Measurements from ENCODE around the gene SLCO4A1.

The SLCO4A1 gene

DNA sequence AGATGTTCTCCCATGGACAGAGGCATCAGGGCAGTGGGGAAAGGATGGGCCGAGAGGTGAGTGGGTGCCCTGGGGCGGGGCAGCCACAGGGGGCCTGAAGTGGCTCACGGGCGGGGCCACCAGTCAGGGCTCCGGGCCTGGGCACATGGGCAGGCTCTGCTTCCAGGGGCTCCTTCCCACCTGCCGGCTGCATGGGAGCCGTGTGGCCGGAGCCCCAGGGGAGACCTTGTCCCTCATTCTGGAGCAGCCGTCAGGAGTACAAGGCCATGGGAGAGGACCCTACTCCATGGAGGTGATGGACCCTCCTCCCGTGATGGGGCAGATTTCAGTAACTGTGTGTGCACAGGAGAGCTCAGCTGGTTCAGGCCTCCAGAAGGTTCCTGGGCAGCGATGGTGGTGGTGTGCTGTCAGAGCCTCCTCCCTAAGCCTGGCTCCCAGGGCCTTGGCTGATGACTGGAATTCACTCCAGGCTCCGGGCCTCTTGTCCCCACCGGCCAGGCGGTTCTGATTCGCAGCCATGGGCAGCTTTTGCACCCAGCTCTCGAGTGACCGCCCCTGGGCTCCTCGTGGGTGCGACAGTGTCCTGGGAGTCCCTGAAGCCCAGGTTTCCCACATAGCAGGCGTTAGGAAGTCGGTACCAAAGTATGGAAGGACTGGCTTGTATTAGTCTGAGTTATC, 6.2 kb downstream of the SLCO4A1 start:
- no peak for DNase-seq (ENCODE audit: extremely low read depth, low read depth)
- TF ChIP-seq, protein P1, sequence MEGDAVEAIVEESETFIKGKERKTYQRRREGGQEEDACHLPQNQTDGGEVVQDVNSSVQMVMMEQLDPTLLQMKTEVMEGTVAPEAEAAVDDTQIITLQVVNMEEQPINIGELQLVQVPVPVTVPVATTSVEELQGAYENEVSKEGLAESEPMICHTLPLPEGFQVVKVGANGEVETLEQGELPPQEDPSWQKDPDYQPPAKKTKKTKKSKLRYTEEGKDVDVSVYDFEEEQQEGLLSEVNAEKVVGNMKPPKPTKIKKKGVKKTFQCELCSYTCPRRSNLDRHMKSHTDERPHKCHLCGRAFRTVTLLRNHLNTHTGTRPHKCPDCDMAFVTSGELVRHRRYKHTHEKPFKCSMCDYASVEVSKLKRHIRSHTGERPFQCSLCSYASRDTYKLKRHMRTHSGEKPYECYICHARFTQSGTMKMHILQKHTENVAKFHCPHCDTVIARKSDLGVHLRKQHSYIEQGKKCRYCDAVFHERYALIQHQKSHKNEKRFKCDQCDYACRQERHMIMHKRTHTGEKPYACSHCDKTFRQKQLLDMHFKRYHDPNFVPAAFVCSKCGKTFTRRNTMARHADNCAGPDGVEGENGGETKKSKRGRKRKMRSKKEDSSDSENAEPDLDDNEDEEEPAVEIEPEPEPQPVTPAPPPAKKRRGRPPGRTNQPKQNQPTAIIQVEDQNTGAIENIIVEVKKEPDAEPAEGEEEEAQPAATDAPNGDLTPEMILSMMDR (IDR thresholded peaks at IDR 0.05; ENCODE audit: low read depth, low read length, missing control alignments): no peak
- no peak overlapping the region for H3K4me3 ChIP-seq (replicated peaks; ENCODE audit: low read depth, low read length)

DNA sequence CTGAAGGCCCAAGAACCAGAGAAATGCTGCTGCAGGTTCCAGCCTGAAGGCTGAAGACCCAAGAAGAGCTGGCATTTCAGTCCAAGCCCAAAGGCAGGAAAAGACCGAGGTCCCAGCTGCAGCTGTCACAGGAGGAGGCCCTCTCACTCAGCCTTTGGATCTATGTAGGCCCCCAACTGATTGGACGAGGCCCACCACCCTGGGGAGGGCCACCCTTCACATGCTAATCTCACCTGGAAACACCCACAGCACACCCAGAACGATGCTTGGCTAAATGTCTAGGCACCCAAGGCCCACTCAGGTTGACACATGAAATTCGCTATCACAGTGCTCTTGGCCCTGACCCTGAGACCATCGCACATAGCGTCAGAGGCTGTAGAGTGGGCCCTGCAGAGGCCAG, 6.8 kb downstream of the SLCO4A1 start:
- no peak for DNase-seq (ENCODE audit: extremely low read depth, low read depth)
- TF ChIP-seq, protein P1 (IDR thresholded peaks at IDR 0.05; ENCODE audit: low read depth, low read length, missing control alignments): no peak
- H3K4me3 ChIP-seq (replicated peaks; ENCODE audit: low read depth, low read length): no peak overlapping the region

DNA sequence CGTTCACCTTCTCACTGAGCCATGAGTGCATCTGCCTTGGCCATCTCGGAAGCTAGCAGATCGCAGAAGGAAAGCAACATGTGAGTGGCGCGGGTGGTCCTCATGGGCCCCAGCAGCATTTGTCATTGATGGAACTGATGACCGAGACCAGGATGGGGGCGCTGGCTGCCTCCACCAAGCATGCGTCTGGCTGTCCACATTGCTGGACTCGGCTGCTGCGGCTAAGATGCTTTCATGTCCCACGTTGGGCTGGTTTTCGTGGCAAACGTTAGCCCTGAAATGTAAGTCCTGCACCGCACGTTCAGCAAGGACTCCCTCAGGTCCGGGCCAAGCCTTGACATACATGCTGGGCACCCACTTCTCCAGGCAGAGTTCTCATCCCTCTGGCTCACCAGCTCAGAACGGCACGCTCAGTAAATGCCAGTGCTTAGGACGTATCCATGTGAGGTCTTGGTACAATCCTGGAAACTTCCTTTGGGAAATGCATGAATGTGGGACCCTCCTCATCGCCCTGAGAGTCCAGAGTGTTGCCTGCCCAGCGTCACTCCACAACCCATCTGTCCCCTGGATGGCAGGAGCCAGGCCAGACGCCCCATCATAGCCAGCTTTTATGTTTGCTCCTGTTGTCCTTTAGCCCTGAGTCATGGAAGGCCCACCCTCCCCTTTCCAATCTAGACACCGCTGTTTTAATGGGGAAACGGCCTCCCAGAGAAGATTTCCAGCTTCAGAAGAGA, 8.4 kb downstream of the SLCO4A1 start:
- TF ChIP-seq, protein P1 (IDR thresholded peaks at IDR 0.05; ENCODE audit: low read depth, low read length, missing control alignments): no peak
- no peak for DNase-seq (ENCODE audit: extremely low read depth, low read depth)
- H3K4me3 ChIP-seq (replicated peaks; ENCODE audit: low read depth, low read length): no peak overlapping the region

DNA sequence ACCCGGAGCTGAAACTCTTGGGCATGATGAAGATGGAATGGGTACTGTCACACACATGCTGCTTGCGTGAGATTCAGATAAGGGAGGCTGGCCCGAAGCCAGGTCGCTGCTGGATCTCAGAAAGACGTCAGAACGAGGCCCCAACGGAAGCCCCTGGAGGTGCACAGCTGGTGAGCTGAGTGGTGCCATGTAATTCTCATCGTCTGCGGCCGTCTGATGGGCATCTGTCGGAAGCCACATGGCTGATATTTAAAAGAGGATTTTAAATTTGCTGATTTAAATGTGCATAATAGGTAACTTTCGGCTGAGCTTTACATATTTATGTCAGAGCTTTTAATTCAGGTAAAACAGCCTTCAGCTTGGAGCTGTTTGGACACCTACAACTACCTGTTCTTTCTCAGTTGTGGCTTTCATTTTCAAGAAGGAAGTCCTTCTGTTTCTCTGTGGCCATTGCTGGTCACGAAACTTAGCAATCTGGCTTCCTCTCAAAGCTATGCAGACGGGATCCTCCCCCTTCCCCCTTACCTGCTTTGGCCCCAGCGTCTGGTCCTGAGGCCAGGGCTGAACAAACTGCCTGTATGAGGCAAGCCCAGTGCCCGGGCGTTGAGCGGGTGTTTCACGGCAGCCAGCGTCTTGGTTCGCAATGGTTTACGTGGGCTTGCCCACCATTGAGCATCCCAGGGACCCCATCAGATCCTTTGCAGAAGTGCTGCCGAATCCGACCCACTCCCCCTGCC, 9.2 kb downstream of the SLCO4A1 start:
- DNase-seq (ENCODE audit: extremely low read depth, low read depth): no peak
- no peak overlapping the region for H3K4me3 ChIP-seq (replicated peaks; ENCODE audit: low read depth, low read length)

DNA sequence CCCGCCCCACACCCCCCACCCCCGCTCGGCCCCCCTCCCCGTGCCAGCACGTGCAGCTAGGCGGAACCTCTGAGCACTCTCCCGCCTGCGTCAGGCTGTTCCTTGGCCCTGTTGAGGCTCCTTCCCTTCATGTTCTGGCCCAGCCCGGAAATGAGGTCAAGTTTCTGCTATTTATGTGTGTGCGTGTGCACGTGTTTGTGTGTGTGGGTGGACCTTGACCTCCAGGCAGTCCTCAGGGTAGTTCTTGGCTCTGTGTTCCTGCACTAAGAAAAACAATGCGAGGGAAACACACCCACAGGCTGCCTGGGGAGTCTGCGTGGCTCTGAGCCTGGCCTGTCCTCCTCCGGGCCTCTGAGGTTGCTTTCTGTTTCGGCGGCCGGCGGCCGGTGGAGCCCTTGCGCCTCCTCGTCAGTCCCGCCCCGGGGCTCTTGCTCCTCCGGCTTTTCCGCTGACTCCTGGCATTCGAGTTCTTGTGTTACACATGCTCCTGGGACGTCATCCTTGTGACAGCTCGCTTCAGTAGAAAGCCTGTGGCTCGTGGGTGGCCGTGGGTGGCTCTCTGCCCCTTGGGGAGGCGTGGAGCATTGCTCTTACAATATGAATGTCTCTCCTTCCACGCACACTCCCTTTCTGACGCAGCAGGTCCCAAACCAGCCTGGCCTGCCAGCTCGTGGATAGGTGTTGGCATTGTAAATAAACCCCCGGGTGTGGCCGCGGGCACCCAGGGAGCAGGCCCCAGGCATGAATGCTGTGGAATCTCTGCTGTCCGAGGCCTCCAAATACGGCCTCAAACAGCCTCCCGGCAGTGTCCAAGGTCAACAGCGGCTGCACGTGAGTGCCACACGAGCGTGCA, 10.0 kb downstream of the SLCO4A1 start:
- TF ChIP-seq, protein P1 (IDR thresholded peaks at IDR 0.05; ENCODE audit: low read depth, low read length, missing control alignments): no peak
- DNase-seq (ENCODE audit: extremely low read depth, low read depth): peak; percentile 98
- peak overlapping the region; percentile 25 for H3K4me3 ChIP-seq (replicated peaks; ENCODE audit: low read depth, low read length)

More for the DNA sequence above, 9.2 kb downstream of the SLCO4A1 start:
- TF ChIP-seq, protein P1 (IDR thresholded peaks at IDR 0.05; ENCODE audit: low read depth, low read length, missing control alignments): no peak

DNA sequence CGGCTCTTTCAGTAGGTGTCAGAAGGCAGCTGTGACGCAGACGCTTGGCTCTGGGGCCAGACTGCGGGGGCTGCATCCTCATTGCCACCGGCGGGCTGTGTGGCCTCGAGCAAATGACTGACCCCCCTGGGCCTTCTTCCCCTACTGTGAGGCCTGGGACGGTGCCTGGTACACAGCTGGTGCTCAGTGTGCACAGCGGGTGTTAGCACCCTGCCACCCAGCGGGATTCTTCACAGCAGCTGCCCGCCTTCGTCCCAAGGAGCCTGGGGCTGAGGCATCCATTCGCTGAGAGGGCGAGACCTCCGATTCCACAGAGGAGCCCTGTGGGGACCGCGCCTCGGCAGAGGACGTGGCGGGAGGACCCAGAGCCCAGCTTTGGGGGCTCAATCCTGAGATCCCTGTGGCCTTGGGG, 10.6 kb downstream of the SLCO4A1 start:
- no peak for DNase-seq (ENCODE audit: extremely low read depth, low read depth)
- H3K4me3 ChIP-seq (replicated peaks; ENCODE audit: low read depth, low read length): peak overlapping the region; percentile 25; the same call in 1 of the 2 replicates
- TF ChIP-seq, protein P1 (IDR thresholded peaks at IDR 0.05; ENCODE audit: low read depth, low read length, missing control alignments): no peak

Measured in HFF-Myc (cell line).